Measurements from ENCODE around the gene BSPRY. TPM values are rescaled to one million over a fixed set of nuclear protein-coding genes. Genes with fewer than 3 reads are reported as not detected.
A peak's percentile ranks its signal among the peaks of the same experiment; 100 is the strongest.

The BSPRY gene
- total RNA-seq, 2 donors from 2014 or later: 14.1 to 17.9 TPM

DNA sequence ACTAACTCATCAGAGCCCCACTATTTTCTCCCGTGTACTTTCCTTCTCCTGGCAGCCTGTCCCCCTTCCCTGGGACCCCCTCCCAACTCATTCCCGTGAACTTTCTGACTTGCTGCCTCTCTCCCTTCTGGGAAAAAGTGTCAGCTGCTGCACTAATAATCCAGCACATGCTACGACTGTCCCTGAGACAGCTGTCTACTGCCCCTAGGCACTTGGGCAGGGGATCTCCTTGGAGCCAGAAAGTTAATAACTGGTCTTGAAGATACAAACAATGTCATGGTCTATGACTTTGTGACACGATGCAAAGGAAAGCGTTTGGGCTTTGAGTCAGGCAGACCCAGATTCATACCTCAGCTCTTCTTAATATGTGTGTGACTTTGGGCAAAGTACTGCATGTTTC, 36.1 kb upstream of the BSPRY start:
- Mint-ChIP-seq H3K27ac (no peak overlapping the region), H3K27me3 (ENCODE audit: insufficient read depth) (no peaks in the 10 kb centered on the region), H3K9me3 (no peaks in the 10 kb centered on the region), H3K4me1 (no peaks in the 10 kb centered on the region), H3K4me3 (no peak overlapping the region), H3K36me3 (ENCODE audit: low read depth) (no peaks in the 10 kb centered on the region)
- no peaks in the 10 kb centered on the region for H3K4me1 ChIP-seq (ENCODE audit: control insufficient read depth, insufficient read depth, low read length)
- TF ChIP-seq, protein P1, sequence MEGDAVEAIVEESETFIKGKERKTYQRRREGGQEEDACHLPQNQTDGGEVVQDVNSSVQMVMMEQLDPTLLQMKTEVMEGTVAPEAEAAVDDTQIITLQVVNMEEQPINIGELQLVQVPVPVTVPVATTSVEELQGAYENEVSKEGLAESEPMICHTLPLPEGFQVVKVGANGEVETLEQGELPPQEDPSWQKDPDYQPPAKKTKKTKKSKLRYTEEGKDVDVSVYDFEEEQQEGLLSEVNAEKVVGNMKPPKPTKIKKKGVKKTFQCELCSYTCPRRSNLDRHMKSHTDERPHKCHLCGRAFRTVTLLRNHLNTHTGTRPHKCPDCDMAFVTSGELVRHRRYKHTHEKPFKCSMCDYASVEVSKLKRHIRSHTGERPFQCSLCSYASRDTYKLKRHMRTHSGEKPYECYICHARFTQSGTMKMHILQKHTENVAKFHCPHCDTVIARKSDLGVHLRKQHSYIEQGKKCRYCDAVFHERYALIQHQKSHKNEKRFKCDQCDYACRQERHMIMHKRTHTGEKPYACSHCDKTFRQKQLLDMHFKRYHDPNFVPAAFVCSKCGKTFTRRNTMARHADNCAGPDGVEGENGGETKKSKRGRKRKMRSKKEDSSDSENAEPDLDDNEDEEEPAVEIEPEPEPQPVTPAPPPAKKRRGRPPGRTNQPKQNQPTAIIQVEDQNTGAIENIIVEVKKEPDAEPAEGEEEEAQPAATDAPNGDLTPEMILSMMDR (conservative IDR thresholded peaks at IDR 0.05): no peak
- H3K9ac ChIP-seq (ENCODE audit: extremely low read depth, low read length, poor library complexity, severe bottlenecking): no peak overlapping the region
- H3K27me3 ChIP-seq (ENCODE audit: control insufficient read depth, insufficient read depth, low read length, poor library complexity, severe bottlenecking): no peaks in the 10 kb centered on the region
- no peaks in the 10 kb centered on the region for H3K9me3 ChIP-seq (ENCODE audit: control insufficient read depth, low read length)
- WGBS, 2 experiments (ENCODE audit: insufficient coverage in 1 of 2, insufficient read length in 1 of 2): 91 to 100% methylated on average over 2 to 5 of the region's 5 CpGs
- H3K27ac ChIP-seq (ENCODE audit: low read depth, low read length): no peak overlapping the region
- DNase-seq: peak; percentile 12
- no peaks in the 10 kb centered on the region for H3K36me3 ChIP-seq (ENCODE audit: control insufficient read depth, insufficient read depth, low read length)
- H3K4me3 ChIP-seq (ENCODE audit: low read length): no peak overlapping the region

DNA sequence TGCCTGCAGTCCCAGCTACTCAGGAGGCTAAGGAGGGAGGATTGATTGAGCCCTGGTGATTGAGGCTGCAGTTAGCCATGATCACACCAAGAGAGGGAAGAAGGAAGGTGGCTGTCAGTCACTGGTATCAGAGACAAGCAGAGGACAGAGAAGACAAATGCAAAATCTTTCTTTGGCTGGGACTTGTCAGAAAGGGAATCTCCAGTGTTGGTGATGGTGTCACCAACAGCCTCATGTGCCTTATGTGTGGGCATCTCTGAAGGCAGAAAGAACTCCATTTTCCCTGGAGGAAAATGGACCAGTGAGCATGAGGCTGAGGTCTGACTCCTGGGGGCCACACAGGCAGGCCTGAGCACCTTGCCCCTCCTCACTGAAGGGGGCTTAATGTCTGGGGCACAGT, 34.1 kb upstream of the BSPRY start:
- Mint-ChIP-seq H3K4me3 (no peak overlapping the region), H3K9me3 (no peaks in the 10 kb centered on the region), H3K36me3 (ENCODE audit: low read depth) (no peaks in the 10 kb centered on the region), H3K4me1 (no peaks in the 10 kb centered on the region), H3K27me3 (ENCODE audit: insufficient read depth) (no peaks in the 10 kb centered on the region), H3K27ac (no peak overlapping the region)
- Histone ChIP-seq H3K4me1 (ENCODE audit: control insufficient read depth, insufficient read depth, low read length) (no peaks in the 10 kb centered on the region), H3K4me3 (ENCODE audit: low read length) (no peak overlapping the region), H3K27ac (ENCODE audit: low read depth, low read length) (no peak overlapping the region), H3K9me3 (ENCODE audit: control insufficient read depth, low read length) (no peaks in the 10 kb centered on the region), H3K9ac (ENCODE audit: extremely low read depth, low read length, poor library complexity, severe bottlenecking) (no peak overlapping the region), H3K27me3 (ENCODE audit: control insufficient read depth, insufficient read depth, low read length, poor library complexity, severe bottlenecking) (no peaks in the 10 kb centered on the region), H3K36me3 (ENCODE audit: control insufficient read depth, insufficient read depth, low read length) (no peaks in the 10 kb centered on the region)
- TF ChIP-seq, protein P1 (conservative IDR thresholded peaks at IDR 0.05): no peak
- peak; percentile 8 for DNase-seq

DNA sequence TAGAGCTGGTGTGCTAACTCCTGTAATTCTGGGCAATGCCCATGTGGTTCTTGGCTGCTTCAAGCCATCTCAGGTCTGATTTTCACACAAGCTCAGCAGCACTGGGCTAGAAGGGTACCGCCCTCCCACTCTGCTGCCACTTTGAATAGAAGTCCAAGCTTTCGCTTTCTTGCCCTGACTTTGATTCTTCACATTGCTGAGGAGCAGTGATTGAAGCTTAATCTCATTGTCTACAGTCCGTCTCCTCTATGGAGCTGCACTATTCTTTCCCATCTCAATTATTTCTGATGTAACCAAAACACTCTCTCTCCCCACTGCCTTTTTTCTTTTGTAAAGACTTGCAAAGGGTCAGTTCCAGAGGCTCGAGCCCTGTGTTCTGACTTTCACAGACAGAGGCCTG, 33.3 kb upstream of the BSPRY start:
- peak; percentile 13 for DNase-seq
- H3K27me3 Mint-ChIP-seq (ENCODE audit: insufficient read depth): no peaks in the 10 kb centered on the region
- TF ChIP-seq, protein P1 (conservative IDR thresholded peaks at IDR 0.05): no peak
- no peaks in the 10 kb centered on the region for H3K36me3 Mint-ChIP-seq (ENCODE audit: low read depth)
- no peaks in the 10 kb centered on the region for H3K36me3 ChIP-seq (ENCODE audit: control insufficient read depth, insufficient read depth, low read length)
- no peaks in the 10 kb centered on the region for H3K4me1 Mint-ChIP-seq
- H3K27ac Mint-ChIP-seq: no peak overlapping the region
- H3K9ac ChIP-seq (ENCODE audit: extremely low read depth, low read length, poor library complexity, severe bottlenecking): no peak overlapping the region
- no peak overlapping the region for H3K4me3 ChIP-seq (ENCODE audit: low read length)
- no peaks in the 10 kb centered on the region for H3K27me3 ChIP-seq (ENCODE audit: control insufficient read depth, insufficient read depth, low read length, poor library complexity, severe bottlenecking)
- no peaks in the 10 kb centered on the region for H3K9me3 ChIP-seq (ENCODE audit: control insufficient read depth, low read length)
- H3K27ac ChIP-seq (ENCODE audit: low read depth, low read length): no peak overlapping the region
- H3K4me1 ChIP-seq (ENCODE audit: control insufficient read depth, insufficient read depth, low read length): peaks cover 2% of the 10 kb centered on the region
- no peaks in the 10 kb centered on the region for H3K9me3 Mint-ChIP-seq
- 91% methylated on average over 4 of the region's 4 CpGs for WGBS, 2 experiments (ENCODE audit: insufficient coverage in 1 of 2, insufficient read length in 1 of 2)
- H3K4me3 Mint-ChIP-seq: no peak overlapping the region
